Endodermal cell (in vitro differentiated cells): Measurements from ENCODE around the gene SCN8A. TPM values are rescaled to one million over a fixed set of nuclear protein-coding genes. Genes with fewer than 3 reads are reported as not detected.

Source experiments
- DNase-seq: peaks from one replicate; pipeline ENCODE4 v3.0.0-alpha.2; 2017
- H3K27ac ChIP-seq: 2 replicates; pipeline ENCODE4 v1.5.1; 2013; ENCODE audit warnings: mild to moderate bottlenecking, low read depth, low read length, moderate library complexity
- H3K27me3 ChIP-seq: 2 replicates; pipeline ENCODE4 v1.6.1; 2013; ENCODE audit warnings: mild to moderate bottlenecking, low read length, moderate library complexity; ENCODE audit not compliant: insufficient read depth, control insufficient read depth, poor library complexity, severe bottlenecking
- H3K36me3 ChIP-seq: 2 replicates; pipeline ENCODE4 v1.7.0; 2013; ENCODE audit warnings: mild to moderate bottlenecking, low read length, moderate library complexity; ENCODE audit not compliant: control insufficient read depth, insufficient read depth
- H3K4me1 ChIP-seq: one replicate; pipeline ENCODE4 v1.7.0; 2013; ENCODE audit warnings: low read length; ENCODE audit not compliant: control insufficient read depth, insufficient read depth
- H3K4me3 ChIP-seq: 2 replicates; pipeline ENCODE4 v1.5.1; 2013; ENCODE audit warnings: mild to moderate bottlenecking, low read length, moderate library complexity
- H3K9ac ChIP-seq: 2 replicates; pipeline ENCODE4 v1.6.1; 2013; ENCODE audit warnings: mild to moderate bottlenecking, low read length, moderate library complexity; ENCODE audit not compliant: poor library complexity, severe bottlenecking; ENCODE audit errors: extremely low read depth
- H3K9me3 ChIP-seq: 2 replicates; pipeline ENCODE4 v1.6.1; 2013; ENCODE audit warnings: mild to moderate bottlenecking, low read length, moderate library complexity; ENCODE audit not compliant: control insufficient read depth
- H3K27ac Mint-ChIP-seq: 2 replicates; pipeline ENCODE4 v1.8.0; 2020; ENCODE audit warnings: mixed read lengths
- H3K27me3 Mint-ChIP-seq: 2 replicates; pipeline ENCODE4 v1.8.0; 2021; ENCODE audit warnings: mild to moderate bottlenecking, mixed read lengths; ENCODE audit not compliant: insufficient read depth
- H3K36me3 Mint-ChIP-seq: 2 replicates; pipeline ENCODE4 v1.8.0; 2020; ENCODE audit warnings: low read depth, mixed read lengths
- H3K4me1 Mint-ChIP-seq: 2 replicates; pipeline ENCODE4 v1.8.0; 2020; ENCODE audit warnings: mixed read lengths
- H3K4me3 Mint-ChIP-seq: 2 replicates; pipeline ENCODE4 v1.8.0; 2020; ENCODE audit warnings: mild to moderate bottlenecking, moderate library complexity, mixed read lengths
- H3K9me3 Mint-ChIP-seq: 2 replicates; pipeline ENCODE4 v1.8.0; 2020; ENCODE audit warnings: mild to moderate bottlenecking, mixed read lengths
- CTCF ChIP-seq: fragments of 200-600 bp; sonication (generic); conservative IDR thresholded peaks from 2 replicates; pipeline ENCODE4 v1.5.0; 2021; ENCODE audit warnings: antibody characterized with exemption, mild to moderate bottlenecking
- WGBS, 2 experiments: methylation state at CpG; one replicate each; pipeline versions ENCODE4 v1.1.5 to v1.1.7; 2013; ENCODE audit warnings: missing lambda C conversion rate in 2 of 2, mixed read lengths in 1 of 2; ENCODE audit not compliant: insufficient coverage in 1 of 2, insufficient read length in 1 of 2; 5-methylcytosine and 5-hydroxymethylcytosine counted together
- total RNA-seq, 2 donors: library from RNA; stranded (reverse); fragmentation: NEBNext Ultra II Directional in 1 of 2; extraction: Animal tissue kit (Norgen Biotek cat#: 25700) in 1 of 2; gene quantifications; 2 replicates in 1 of 2; 3 replicates in 1 of 2; pipeline ENCODE4 v1.2.1, GENCODE V29; 2021

The SCN8A gene
- total RNA-seq, 2 donors from 2014 or later = 9.5 to 9.7 TPM

GRCh38 chr12:51663390-51663789 lies 72.4 kb downstream of the SCN8A start:
- Histone ChIP-seq H3K27me3 (no peaks in the 10 kb centered on the region), H3K36me3 (no peaks in the 10 kb centered on the region), H3K4me3 (no peak overlapping the region), H3K9ac (no peak overlapping the region), H3K27ac (no peak overlapping the region), H3K4me1 (no peaks in the 10 kb centered on the region), H3K9me3 (no peaks in the 10 kb centered on the region)
- H3K27ac Mint-ChIP-seq = no peak overlapping the region
- H3K36me3 Mint-ChIP-seq = peaks cover 6% of the 10 kb centered on the region
- H3K4me1 Mint-ChIP-seq = peaks cover 21% of the 10 kb centered on the region
- H3K4me3 Mint-ChIP-seq = no peak overlapping the region
- no peak for TF ChIP-seq CTCF
- DNase-seq = no peak
- H3K27me3 Mint-ChIP-seq = no peaks in the 10 kb centered on the region
- no peaks in the 10 kb centered on the region for H3K9me3 Mint-ChIP-seq

- no peaks in the 10 kb centered on the region for H3K9me3 ChIP-seq
- no peaks in the 10 kb centered on the region for H3K4me1 ChIP-seq
- no peak for DNase-seq
- no peak overlapping the region for H3K27ac ChIP-seq
- Mint-ChIP-seq H3K4me3 (no peak overlapping the region), H3K9me3 (no peaks in the 10 kb centered on the region), H3K27ac (no peak overlapping the region), H3K4me1 (peaks cover 24% of the 10 kb centered on the region), H3K27me3 (no peaks in the 10 kb centered on the region), H3K36me3 (peaks cover 6% of the 10 kb centered on the region)
- no peak overlapping the region for H3K4me3 ChIP-seq
- 30 to 50% methylated on average over 3 to 5 of the region's 5 CpGs for WGBS, 2 experiments
- H3K9ac ChIP-seq = no peak overlapping the region
- H3K27me3 ChIP-seq = no peaks in the 10 kb centered on the region
- H3K36me3 ChIP-seq = no peaks in the 10 kb centered on the region
- TF ChIP-seq CTCF = no peak
Observed at GRCh38 chr12:51666696-51667095, 75.7 kb downstream of the SCN8A start.

GRCh38 chr12:51667269-51667668 lies 76.2 kb downstream of the SCN8A start:
- TF ChIP-seq CTCF = no peak
- no peak overlapping the region for H3K4me3 ChIP-seq
- H3K27me3 Mint-ChIP-seq = no peaks in the 10 kb centered on the region
- no peaks in the 10 kb centered on the region for H3K9me3 ChIP-seq
- no peak overlapping the region for H3K9ac ChIP-seq
- H3K36me3 Mint-ChIP-seq = peaks cover 6% of the 10 kb centered on the region
- H3K4me1 ChIP-seq = no peaks in the 10 kb centered on the region
- H3K27me3 ChIP-seq = no peaks in the 10 kb centered on the region
- H3K4me3 Mint-ChIP-seq = no peak overlapping the region
- no peaks in the 10 kb centered on the region for H3K36me3 ChIP-seq
- no peak overlapping the region for H3K27ac Mint-ChIP-seq
- no peaks in the 10 kb centered on the region for H3K9me3 Mint-ChIP-seq
- H3K4me1 Mint-ChIP-seq = peaks cover 24% of the 10 kb centered on the region
- no peak overlapping the region for H3K27ac ChIP-seq
- WGBS, 2 experiments = 88% methylated on average over 2 of the region's 2 CpGs; no CpG with 5 or more reads in 1 of the 2 experiments
- no peak for DNase-seq
